Stimulated activated CD4-positive, alpha-beta T cell treated with anti-CD3 and anti-CD28 coated beads, Interleukin-1b, Interleukin-23, amount 100 ng/mL, for 48 hours (primary cell): ENCODE measurements around the gene POMZP3.
"Not testable (repeated sequence)": the region's sequence is repeated elsewhere in the genome, so short reads cannot be mapped to it uniquely, and the experiment has no call there.

Experiments used
- DNase-seq: peaks from one replicate; pipeline ENCODE4 v3.0.0-alpha.2; 2020

POMZP3 gene

GRCh38 chr7:76626989-76627642, at the start of gene POMZP3:
Gene POMZP3 (minus strand): TSS chr7:76627279. CDS start chr7:76626064, 1,215 bp downstream.
- DNase-seq: peak; percentile 28

- DNase-seq: not testable (repeated sequence)
Measured at GRCh38 chr7:76675783-76676182, 48.7 kb upstream of the POMZP3 start.

- not testable (repeated sequence) for DNase-seq
Measured at GRCh38 chr7:76673346-76673745, 46.3 kb upstream of the POMZP3 start.

- not testable (repeated sequence) for DNase-seq
Measured at GRCh38 chr7:76659212-76659611, 32.1 kb upstream of the POMZP3 start.

GRCh38 chr7:76656425-76656824, 29.3 kb upstream of the POMZP3 start:
- not testable (repeated sequence) for DNase-seq

GRCh38 chr7:76642620-76643019, 15.5 kb upstream of the POMZP3 start:
- DNase-seq: not testable (repeated sequence)

GRCh38 chr7:76637061-76637691, 10.1 kb upstream of the POMZP3 start:
- not testable (repeated sequence) for DNase-seq

- DNase-seq: not testable (repeated sequence)
Measured at GRCh38 chr7:76626581-76626980, 498 bp downstream of the POMZP3 start.

GRCh38 chr7:76619439-76620190, 7.5 kb downstream of the POMZP3 start:
- DNase-seq: not testable (repeated sequence)

GRCh38 chr7:76613783-76614182, 13.3 kb downstream of the POMZP3 start:
- DNase-seq: not testable (repeated sequence)

- DNase-seq: not testable (repeated sequence)
Measured at GRCh38 chr7:76612232-76612631, 14.8 kb downstream of the POMZP3 start.

GRCh38 chr7:76609864-76610263, 17.2 kb downstream of the POMZP3 start:
- DNase-seq: not testable (repeated sequence)

GRCh38 chr7:76608469-76608868, 18.6 kb downstream of the POMZP3 start:
- DNase-seq: not testable (repeated sequence)

GRCh38 chr7:76606027-76606426, 21.1 kb downstream of the POMZP3 start:
- DNase-seq: peak; percentile 62

GRCh38 chr7:76600650-76601049, 26.4 kb downstream of the POMZP3 start:
- DNase-seq: not testable (repeated sequence)

GRCh38 chr7:76600116-76600482, 27.0 kb downstream of the POMZP3 start:
- DNase-seq: not testable (repeated sequence)

GRCh38 chr7:76598590-76599264, 28.4 kb downstream of the POMZP3 start:
- not testable (repeated sequence) for DNase-seq

- not testable (repeated sequence) for DNase-seq
Measured at GRCh38 chr7:76597288-76597687, 29.8 kb downstream of the POMZP3 start.

GRCh38 chr7:76592694-76593093, 34.4 kb downstream of the POMZP3 start:
- DNase-seq: not testable (repeated sequence)

- DNase-seq: not testable (repeated sequence)
Measured at GRCh38 chr7:76591602-76592304, 35.3 kb downstream of the POMZP3 start.

GRCh38 chr7:76591033-76591432, 36.0 kb downstream of the POMZP3 start:
- DNase-seq: not testable (repeated sequence)

- not testable (repeated sequence) for DNase-seq
Measured at GRCh38 chr7:76588586-76588985, 38.5 kb downstream of the POMZP3 start.
